HG03064 (cell line): ENCODE results near the gene CDK5RAP2.

ENCODE experiments used
- ATAC-seq: cut with Tn5 transposase; IDR thresholded peaks from one replicate; pipeline ENCODE4 v1.9.1; 2021; ENCODE audit warnings: low read depth; ENCODE audit not compliant: unreplicated experiment

The CDK5RAP2 gene

GRCh38 chr9:120593250-120593954 is 13.4 kb upstream of the CDK5RAP2 start:
- ATAC-seq, result no peak

- no peak for ATAC-seq
Observed at GRCh38 chr9:120592210-120592609, 12.2 kb upstream of the CDK5RAP2 start.

- ATAC-seq, result no peak
Observed at GRCh38 chr9:120587328-120587727, 7.4 kb upstream of the CDK5RAP2 start.

GRCh38 chr9:120583958-120584369 is 4.0 kb upstream of the CDK5RAP2 start:
- ATAC-seq, result peak; percentile 54

GRCh38 chr9:120579139-120580050 is 572 bp downstream of the CDK5RAP2 start:
- ATAC-seq, result peak; percentile 24

GRCh38 chr9:120574473-120574872 is 5.5 kb downstream of the CDK5RAP2 start:
- no peak for ATAC-seq

- ATAC-seq, result no peak
Observed at GRCh38 chr9:120572472-120572871, 7.5 kb downstream of the CDK5RAP2 start.

GRCh38 chr9:120571443-120572257 is 8.3 kb downstream of the CDK5RAP2 start:
- ATAC-seq, result no peak

GRCh38 chr9:120570296-120570695 is 9.7 kb downstream of the CDK5RAP2 start:
- ATAC-seq, result no peak

- no peak for ATAC-seq
Observed at GRCh38 chr9:120569556-120569955, 10.4 kb downstream of the CDK5RAP2 start.

GRCh38 chr9:120568816-120569215 is 11.2 kb downstream of the CDK5RAP2 start:
- no peak for ATAC-seq

GRCh38 chr9:120567874-120568273 is 12.1 kb downstream of the CDK5RAP2 start:
- ATAC-seq, result no peak

GRCh38 chr9:120567081-120567480 is 12.9 kb downstream of the CDK5RAP2 start:
- no peak for ATAC-seq

- no peak for ATAC-seq
Observed at GRCh38 chr9:120564589-120564988, 15.4 kb downstream of the CDK5RAP2 start.

GRCh38 chr9:120562861-120563443 is 17.0 kb downstream of the CDK5RAP2 start:
- ATAC-seq, result no peak

GRCh38 chr9:120561709-120562108 is 18.3 kb downstream of the CDK5RAP2 start:
- no peak for ATAC-seq

GRCh38 chr9:120559546-120559945 is 20.4 kb downstream of the CDK5RAP2 start:
- ATAC-seq, result no peak

GRCh38 chr9:120558454-120558853 is 21.5 kb downstream of the CDK5RAP2 start:
- no peak for ATAC-seq

- no peak for ATAC-seq
Observed at GRCh38 chr9:120557205-120557604, 22.8 kb downstream of the CDK5RAP2 start.

GRCh38 chr9:120556775-120557174 is 23.2 kb downstream of the CDK5RAP2 start:
- no peak for ATAC-seq
